ENCODE measurements around the gene KCNMB3. TPM values are rescaled to one million over a fixed set of nuclear protein-coding genes. Genes with fewer than 3 reads are reported as not detected.

Gene KCNMB3
- total RNA-seq, 1 experiment from 2014 or later: not detected

DNA sequence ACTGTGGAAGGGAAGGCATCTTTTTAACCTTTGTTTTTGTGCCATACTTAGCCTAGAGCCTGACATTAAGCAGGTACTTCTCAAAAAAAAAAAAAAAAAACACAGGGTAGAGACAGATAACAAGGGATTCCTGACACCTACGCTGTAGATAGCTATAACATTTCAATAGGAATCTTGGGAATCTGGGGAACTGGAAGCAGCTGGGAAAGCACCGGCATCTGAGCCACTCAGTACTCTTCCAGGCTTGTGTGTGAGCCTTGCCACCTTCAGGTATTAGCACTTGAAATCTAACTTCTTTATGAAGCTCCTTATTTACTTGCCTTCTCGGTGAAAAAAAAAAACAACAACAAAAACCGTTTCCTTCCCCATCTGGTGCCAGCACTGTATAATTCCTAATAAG, 56.0 kb downstream of the KCNMB3 start:
- no peak overlapping the region for H3K4me3 ChIP-seq (replicated peaks in 1 of 2; ENCODE audit: low read depth in 1 of 2, low read length in 2 of 2)
- ATAC-seq (no peak), DNase-seq (ENCODE audit: low read depth, low spot score) (no peak)
- ChIA-PET RAD21 (ENCODE audit: low non-redundant PET in 1 of 2, low total read pairs in 2 of 2, uncharacterized antibody in 2 of 2, unreplicated experiment in 2 of 2) (no interaction called here), POLR2A (interaction anchor here (0.6 kb wide), 1 partner anchor 460 kb away, joined by 4 read pairs; no protein-coding TSS in a partner anchor), CTCF (no interaction called here)
- H3K27ac ChIP-seq (ENCODE audit: low read depth, low read length): no peak overlapping the region
- no peaks in the 10 kb centered on the region; a peak in 1 of 4 replicates for H3K36me3 ChIP-seq (ENCODE audit: control insufficient read depth in 1 of 2, insufficient read depth in 2 of 2, low read length in 2 of 2)
- H3K9me2 ChIP-seq (ENCODE audit: insufficient read depth): no peaks in the 10 kb centered on the region
- H3K9ac ChIP-seq (ENCODE audit: low read length): no peak overlapping the region
- intact Hi-C loops (cut with micrococcal nuclease): no loop called here
- no peaks in the 10 kb centered on the region for H3K79me2 ChIP-seq (ENCODE audit: insufficient read depth, low read length)
- no peaks in the 10 kb centered on the region for H3K27me3 ChIP-seq (ENCODE audit: insufficient read depth, low read length)
- no peak overlapping the region for H3K4me2 ChIP-seq (ENCODE audit: low read length)
- H3K9me3 ChIP-seq (ENCODE audit: control insufficient read depth in 1 of 2, insufficient read depth in 1 of 2, low read depth in 1 of 2, low read length in 2 of 2): no peaks in the 10 kb centered on the region
- BruUV-seq (replicated peaks): no TSS peak
- TF ChIP-seq JUND (IDR thresholded peaks at IDR 0.05) (no peak), RAD21 (IDR thresholded peaks at IDR 0.05; ENCODE audit: low read depth) (no peak), SP1 (IDR thresholded peaks at IDR 0.05; ENCODE audit: low read depth) (no peak), YY1 (IDR thresholded peaks at IDR 0.05; ENCODE audit: extremely low read depth, insufficient replicate concordance, low read depth, low read length) (no peak), ELF1 (IDR thresholded peaks at IDR 0.05; ENCODE audit: borderline replicate concordance, low read depth) (no peak), ZNF274 (IDR thresholded peaks at IDR 0.05; ENCODE audit: low read depth, low read length) (no peak)
- no peaks in the 10 kb centered on the region for H3K4me1 ChIP-seq (ENCODE audit: control insufficient read depth in 1 of 2, insufficient read depth in 2 of 2, low read length in 2 of 2)
- H2AFZ ChIP-seq (ENCODE audit: low read depth, low read length, poor library complexity, severe bottlenecking): no peak overlapping the region
- no peaks in the 10 kb centered on the region for H4K20me1 ChIP-seq (ENCODE audit: insufficient read depth)

Other genes with a start within 250 kb of the KCNMB3 start
- gene ZMAT3, start 179.3 kb downstream of the KCNMB3 start, total RNA-seq (2021; ENCODE audit: unreplicated experiment): 12.1 TPM
- gene PIK3CA, start 102.8 kb downstream of the KCNMB3 start, total RNA-seq (2021; ENCODE audit: unreplicated experiment): 17.9 TPM
- gene ZNF639, start 71.9 kb upstream of the KCNMB3 start, total RNA-seq (2021; ENCODE audit: unreplicated experiment): 47.5 TPM
- gene MFN1, start 96.6 kb upstream of the KCNMB3 start, total RNA-seq (2021; ENCODE audit: unreplicated experiment): 54.6 TPM
- 0.10 TPM for gene GNB4, start 200.4 kb upstream of the KCNMB3 start, total RNA-seq (2021; ENCODE audit: unreplicated experiment)

All from HCT116 (cell line).